Measurements from ENCODE around the gene HEMK1.
A peak's percentile ranks its signal among the peaks of the same experiment; 100 is the strongest.

HEMK1 gene

DNA sequence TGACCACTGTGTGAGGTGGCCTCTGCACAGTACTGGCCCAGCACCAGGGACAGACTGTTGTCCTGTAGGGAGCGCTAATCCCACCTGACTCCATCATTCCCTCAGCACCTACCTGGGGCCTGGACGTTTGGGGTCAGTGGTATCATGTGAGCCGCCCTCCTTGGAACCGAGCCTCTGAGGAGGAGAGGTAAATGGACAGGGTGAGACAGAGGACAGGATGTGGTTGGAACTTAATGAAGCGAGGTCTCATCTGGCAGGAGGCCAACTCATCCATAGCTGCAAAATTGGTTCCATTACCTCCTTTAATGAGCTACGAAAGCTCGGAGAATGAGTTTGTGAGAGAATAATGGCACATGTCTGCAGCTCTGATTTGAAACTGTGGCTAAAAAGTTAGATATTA is 61.6 kb downstream of the HEMK1 start:
- TF ChIP-seq, protein P1, sequence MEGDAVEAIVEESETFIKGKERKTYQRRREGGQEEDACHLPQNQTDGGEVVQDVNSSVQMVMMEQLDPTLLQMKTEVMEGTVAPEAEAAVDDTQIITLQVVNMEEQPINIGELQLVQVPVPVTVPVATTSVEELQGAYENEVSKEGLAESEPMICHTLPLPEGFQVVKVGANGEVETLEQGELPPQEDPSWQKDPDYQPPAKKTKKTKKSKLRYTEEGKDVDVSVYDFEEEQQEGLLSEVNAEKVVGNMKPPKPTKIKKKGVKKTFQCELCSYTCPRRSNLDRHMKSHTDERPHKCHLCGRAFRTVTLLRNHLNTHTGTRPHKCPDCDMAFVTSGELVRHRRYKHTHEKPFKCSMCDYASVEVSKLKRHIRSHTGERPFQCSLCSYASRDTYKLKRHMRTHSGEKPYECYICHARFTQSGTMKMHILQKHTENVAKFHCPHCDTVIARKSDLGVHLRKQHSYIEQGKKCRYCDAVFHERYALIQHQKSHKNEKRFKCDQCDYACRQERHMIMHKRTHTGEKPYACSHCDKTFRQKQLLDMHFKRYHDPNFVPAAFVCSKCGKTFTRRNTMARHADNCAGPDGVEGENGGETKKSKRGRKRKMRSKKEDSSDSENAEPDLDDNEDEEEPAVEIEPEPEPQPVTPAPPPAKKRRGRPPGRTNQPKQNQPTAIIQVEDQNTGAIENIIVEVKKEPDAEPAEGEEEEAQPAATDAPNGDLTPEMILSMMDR (conservative IDR thresholded peaks at IDR 0.05): no peak
- no peak for TF ChIP-seq ZFX (IDR thresholded peaks at IDR 0.05)
- H3K27ac ChIP-seq: no peak overlapping the region

GRCh38 chr3:50632450-50632849 is 63.1 kb downstream of the HEMK1 start:
- TF ChIP-seq, protein P1 (conservative IDR thresholded peaks at IDR 0.05): no peak
- H3K27ac ChIP-seq: peak overlapping the region; percentile 31

- H3K27ac ChIP-seq: peak overlapping the region; percentile 31; the same call in 1 of the 2 replicates
- TF ChIP-seq, protein P1 (conservative IDR thresholded peaks at IDR 0.05): no peak
- no peak for TF ChIP-seq ZFX (IDR thresholded peaks at IDR 0.05)
Observed at GRCh38 chr3:50633230-50633790, 64.0 kb downstream of the HEMK1 start.

DNA sequence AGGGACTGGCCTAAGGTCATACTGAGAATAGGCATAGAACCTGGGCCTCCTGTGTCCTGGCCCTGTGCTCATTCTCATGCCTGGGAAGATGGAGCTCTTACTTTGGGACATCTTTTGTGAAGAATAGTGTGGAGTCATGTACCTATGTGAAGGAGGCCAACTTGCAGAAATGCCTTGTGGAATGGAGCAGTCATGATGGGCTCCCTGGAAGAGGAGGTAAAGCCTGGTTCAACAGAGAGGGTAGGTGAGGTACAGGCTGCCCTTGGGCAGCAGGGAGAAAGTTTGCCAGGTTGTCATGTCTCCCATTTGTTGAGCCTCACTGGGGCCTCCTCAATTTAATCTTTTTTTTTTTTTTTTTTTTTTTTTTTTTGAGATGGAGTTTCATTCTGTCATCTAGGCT is 65.7 kb downstream of the HEMK1 start:
- no peak for TF ChIP-seq ZFX (IDR thresholded peaks at IDR 0.05)
- TF ChIP-seq, protein P1 (conservative IDR thresholded peaks at IDR 0.05): no peak
- H3K27ac ChIP-seq: no peak overlapping the region

DNA sequence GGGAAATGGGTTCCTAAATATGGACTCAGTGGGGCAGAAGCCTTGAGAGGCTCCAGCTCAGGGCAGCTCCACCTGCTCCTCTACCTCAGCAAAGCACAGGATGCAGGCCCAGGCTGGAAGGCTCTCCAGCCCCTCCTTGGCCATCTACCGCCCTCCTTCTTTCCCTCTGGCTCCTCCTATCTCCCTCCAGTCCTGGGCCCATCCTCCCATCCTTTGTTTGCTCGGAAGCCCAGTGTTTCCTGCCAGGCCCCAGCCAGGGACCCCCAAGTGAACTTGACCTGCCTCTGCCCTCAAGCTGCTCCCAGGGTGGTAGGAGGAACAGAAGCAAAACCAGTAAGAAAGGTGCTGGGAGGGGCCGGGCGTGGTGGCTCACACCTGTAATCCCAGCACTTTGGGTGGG is 67.7 kb downstream of the HEMK1 start:
- TF ChIP-seq ZFX (IDR thresholded peaks at IDR 0.05): no peak
- TF ChIP-seq, protein P1 (conservative IDR thresholded peaks at IDR 0.05): no peak
- H3K27ac ChIP-seq: no peak overlapping the region

DNA sequence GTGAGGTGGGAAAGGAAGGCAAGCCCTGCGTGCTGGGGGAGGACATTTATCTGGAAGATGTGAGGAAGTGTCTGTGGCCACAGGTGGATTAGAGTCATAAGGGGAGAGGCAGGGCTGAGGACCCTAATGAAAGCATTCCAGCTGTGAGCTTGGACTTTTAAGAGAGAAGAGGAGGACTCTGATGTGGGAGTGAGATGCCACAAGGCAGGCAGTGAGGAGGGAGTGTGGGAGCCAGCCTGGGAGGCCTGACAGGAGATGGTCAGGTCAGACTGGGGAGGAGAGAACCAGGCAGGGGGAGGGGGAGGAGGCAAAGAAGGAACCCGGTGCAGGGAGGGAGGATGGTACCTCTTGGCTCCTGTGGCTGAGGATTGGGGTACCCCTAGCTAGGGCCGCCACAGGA is 68.6 kb downstream of the HEMK1 start:
- TF ChIP-seq ZFX (IDR thresholded peaks at IDR 0.05): no peak
- TF ChIP-seq, protein P1 (conservative IDR thresholded peaks at IDR 0.05): no peak
- no peak overlapping the region for H3K27ac ChIP-seq

DNA sequence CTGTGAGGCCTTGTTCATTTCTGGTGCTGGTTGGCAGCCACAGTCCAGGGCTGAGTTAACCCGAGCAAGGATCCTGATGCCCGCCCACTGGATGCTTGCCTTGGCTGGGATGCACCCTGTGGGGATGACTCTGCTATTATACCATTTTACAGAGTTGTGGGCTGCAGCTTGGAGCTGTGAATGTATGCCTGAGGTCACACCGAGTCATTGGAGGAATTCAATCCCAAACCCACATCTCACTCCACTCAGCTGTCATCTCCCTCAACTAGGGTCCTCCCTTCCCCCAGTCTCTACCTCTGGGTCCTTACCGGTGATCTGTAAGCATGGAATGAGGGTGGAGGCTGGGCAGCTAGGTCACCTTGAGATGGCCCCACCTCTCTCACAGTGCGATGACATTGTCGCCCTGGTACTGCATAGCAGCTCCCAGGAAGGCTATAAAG is 69.8 kb downstream of the HEMK1 start:
- TF ChIP-seq ZFX (IDR thresholded peaks at IDR 0.05): no peak
- TF ChIP-seq, protein P1 (conservative IDR thresholded peaks at IDR 0.05): no peak
- no peak overlapping the region for H3K27ac ChIP-seq
